Measurements from ENCODE around the gene EIF3B. TPM values are rescaled to one million over a fixed set of nuclear protein-coding genes. Genes with fewer than 3 reads are reported as not detected.

The EIF3B gene
- total and polyA plus RNA-seq, 3 donors from 2014 or later: 165 to 263 (median 237) TPM

- intact Hi-C loops (cut with DNase I; ENCODE audit: low total_unique reads): no loop called here
- no peak overlapping the region for H3K4me3 ChIP-seq
- no peaks in the 10 kb centered on the region for H3K36me3 ChIP-seq (ENCODE audit: low read depth, missing control alignments)
- DNase-seq: no peak
- no peaks in the 10 kb centered on the region for H3K9me3 ChIP-seq
- H3K27ac ChIP-seq: no peak overlapping the region
- WGBS, 2 donors: 90 to 92% methylated on average over 14 to 20 of the region's 20 CpGs
- H3K27me3 ChIP-seq: no peaks in the 10 kb centered on the region
- TF ChIP-seq CTCF (IDR thresholded peaks at IDR 0.05) (no peak), POLR2A (IDR thresholded peaks at IDR 0.05) (no peak)
- H3K4me1 ChIP-seq: peaks cover 16% of the 10 kb centered on the region
Observed at GRCh38 chr7:2379161-2379560, 24.5 kb downstream of the EIF3B start.

- Histone ChIP-seq H3K4me3 (no peak overlapping the region), H3K4me1 (peaks cover 16% of the 10 kb centered on the region), H3K27me3 (no peaks in the 10 kb centered on the region), H3K36me3 (ENCODE audit: low read depth, missing control alignments) (no peaks in the 10 kb centered on the region), H3K9me3 (no peaks in the 10 kb centered on the region), H3K27ac (no peak overlapping the region)
- no peak for TF ChIP-seq POLR2A (IDR thresholded peaks at IDR 0.05)
- no peak for TF ChIP-seq CTCF (IDR thresholded peaks at IDR 0.05)
- WGBS, 2 donors: 91 to 92% methylated on average over 31 to 34 of the region's 34 CpGs
- intact Hi-C loops (cut with DNase I; ENCODE audit: low total_unique reads): no loop called here
- no peak for DNase-seq
Observed at GRCh38 chr7:2379821-2380450, 25.3 kb downstream of the EIF3B start.

- Histone ChIP-seq H3K36me3 (ENCODE audit: low read depth, missing control alignments) (no peaks in the 10 kb centered on the region), H3K27ac (no peak overlapping the region), H3K4me3 (no peak overlapping the region), H3K4me1 (peaks cover 16% of the 10 kb centered on the region), H3K9me3 (no peaks in the 10 kb centered on the region), H3K27me3 (no peaks in the 10 kb centered on the region)
- intact Hi-C loops (cut with DNase I; ENCODE audit: low total_unique reads): no loop called here
- no peak for DNase-seq
- TF ChIP-seq POLR2A (IDR thresholded peaks at IDR 0.05) (no peak), CTCF (IDR thresholded peaks at IDR 0.05) (no peak)
- 94 to 95% methylated on average over 23 of the region's 23 CpGs for WGBS, 2 donors
Observed at GRCh38 chr7:2380461-2380860, 25.8 kb downstream of the EIF3B start.

- Histone ChIP-seq H3K36me3 (ENCODE audit: low read depth, missing control alignments) (no peaks in the 10 kb centered on the region), H3K27ac (no peak overlapping the region), H3K9me3 (no peaks in the 10 kb centered on the region), H3K4me3 (no peak overlapping the region), H3K27me3 (no peaks in the 10 kb centered on the region), H3K4me1 (peaks cover 14% of the 10 kb centered on the region)
- intact Hi-C loops (cut with DNase I; ENCODE audit: low total_unique reads): no loop called here
- WGBS, 2 donors: 58 to 61% methylated on average over 3 to 5 of the region's 5 CpGs
- DNase-seq: no peak
- TF ChIP-seq CTCF (IDR thresholded peaks at IDR 0.05) (no peak), POLR2A (IDR thresholded peaks at IDR 0.05) (no peak)
Observed at GRCh38 chr7:2381227-2381626, 26.6 kb downstream of the EIF3B start.

- H3K27ac ChIP-seq: no peak overlapping the region
- no peaks in the 10 kb centered on the region for H3K27me3 ChIP-seq
- WGBS, 2 donors: 92 to 93% methylated on average over 21 of the region's 21 CpGs
- H3K4me1 ChIP-seq: peaks cover 7% of the 10 kb centered on the region
- no peak overlapping the region for H3K4me3 ChIP-seq
- no peaks in the 10 kb centered on the region for H3K9me3 ChIP-seq
- no peak for DNase-seq
- intact Hi-C loops (cut with DNase I; ENCODE audit: low total_unique reads): no loop called here
- TF ChIP-seq POLR2A (IDR thresholded peaks at IDR 0.05) (no peak), CTCF (IDR thresholded peaks at IDR 0.05) (no peak)
- no peaks in the 10 kb centered on the region for H3K36me3 ChIP-seq (ENCODE audit: low read depth, missing control alignments)
Observed at GRCh38 chr7:2381881-2382509, 27.4 kb downstream of the EIF3B start.

Measured in testis (tissue), 3 donors.